GM21515 (cell line): ENCODE data around the gene U2AF2.
"Not testable (repeated sequence)": the region's sequence is repeated elsewhere in the genome, so short reads cannot be mapped to it uniquely, and the experiment has no call there.

Experiments used
- ATAC-seq: cut with Tn5 transposase; IDR thresholded peaks from one replicate; pipeline ENCODE4 v1.9.1; 2021; ENCODE audit not compliant: unreplicated experiment

Gene U2AF2

DNA sequence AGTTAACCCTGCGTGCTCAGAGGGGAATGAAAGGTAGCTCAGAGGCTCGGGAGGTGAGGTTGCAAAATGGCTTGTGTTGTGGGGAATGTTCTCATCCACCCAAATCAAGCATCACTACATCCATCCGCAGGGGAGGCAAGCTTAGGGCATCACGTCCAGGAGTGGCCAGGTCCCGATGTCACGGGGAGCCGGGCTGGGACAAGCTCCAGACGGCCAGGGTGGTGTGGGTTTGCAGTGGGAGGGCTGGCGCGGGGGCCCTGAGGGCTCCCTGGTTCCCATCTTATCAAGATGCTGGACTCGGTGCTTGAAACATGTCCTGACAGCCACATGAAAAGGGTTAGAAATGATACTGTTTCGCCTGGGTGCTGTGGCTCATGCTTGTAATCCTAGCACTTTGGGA is 46.0 kb downstream of the U2AF2 start:
- no peak for ATAC-seq

DNA sequence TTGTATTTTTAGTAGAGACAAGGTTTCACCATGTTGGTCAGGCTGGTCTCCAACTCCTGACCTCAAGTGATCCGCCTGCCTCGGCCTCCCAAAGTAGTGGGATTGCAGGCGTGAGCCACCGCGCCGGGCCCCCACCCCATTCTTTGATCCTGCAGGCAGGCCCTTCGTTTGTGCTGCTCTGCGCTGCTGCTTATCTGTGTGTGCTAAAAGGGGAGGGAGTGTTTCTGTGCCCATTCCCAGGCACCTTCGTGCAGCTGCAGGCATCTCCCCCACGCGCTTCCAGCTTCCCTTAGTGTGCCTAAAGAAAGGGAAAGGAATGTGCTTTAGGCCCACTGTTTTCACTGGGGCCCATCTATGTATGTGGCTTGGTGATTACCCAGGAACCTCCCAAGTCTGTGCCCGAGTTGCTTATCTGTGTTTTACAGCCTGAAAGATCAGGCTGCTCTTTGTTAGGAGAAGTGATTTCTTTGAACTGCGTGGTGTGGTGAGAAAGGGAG is 47.3 kb downstream of the U2AF2 start:
- no peak for ATAC-seq

DNA sequence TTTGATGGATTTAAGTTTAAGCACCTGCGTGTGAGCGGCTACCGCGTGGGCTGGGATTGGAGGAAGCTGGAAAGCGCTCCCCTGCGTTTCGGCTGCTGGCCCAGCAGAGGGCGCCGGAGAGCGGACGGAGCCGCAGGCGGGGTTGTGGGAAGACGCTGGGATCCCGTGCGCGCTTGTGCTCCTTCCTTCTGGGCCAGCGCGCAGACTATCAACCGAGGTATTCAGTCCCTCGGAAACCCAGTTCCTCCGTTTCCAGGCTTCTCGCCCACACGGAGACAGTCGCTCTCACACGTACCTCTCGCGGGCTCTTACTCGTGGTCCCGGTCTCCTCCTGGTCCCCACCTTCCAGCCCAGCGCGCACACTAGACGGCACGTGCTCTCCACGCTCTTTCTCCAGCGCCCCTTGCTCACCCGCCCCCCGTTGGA is 49.0 kb downstream of the U2AF2 start:
- ATAC-seq: no peak

DNA sequence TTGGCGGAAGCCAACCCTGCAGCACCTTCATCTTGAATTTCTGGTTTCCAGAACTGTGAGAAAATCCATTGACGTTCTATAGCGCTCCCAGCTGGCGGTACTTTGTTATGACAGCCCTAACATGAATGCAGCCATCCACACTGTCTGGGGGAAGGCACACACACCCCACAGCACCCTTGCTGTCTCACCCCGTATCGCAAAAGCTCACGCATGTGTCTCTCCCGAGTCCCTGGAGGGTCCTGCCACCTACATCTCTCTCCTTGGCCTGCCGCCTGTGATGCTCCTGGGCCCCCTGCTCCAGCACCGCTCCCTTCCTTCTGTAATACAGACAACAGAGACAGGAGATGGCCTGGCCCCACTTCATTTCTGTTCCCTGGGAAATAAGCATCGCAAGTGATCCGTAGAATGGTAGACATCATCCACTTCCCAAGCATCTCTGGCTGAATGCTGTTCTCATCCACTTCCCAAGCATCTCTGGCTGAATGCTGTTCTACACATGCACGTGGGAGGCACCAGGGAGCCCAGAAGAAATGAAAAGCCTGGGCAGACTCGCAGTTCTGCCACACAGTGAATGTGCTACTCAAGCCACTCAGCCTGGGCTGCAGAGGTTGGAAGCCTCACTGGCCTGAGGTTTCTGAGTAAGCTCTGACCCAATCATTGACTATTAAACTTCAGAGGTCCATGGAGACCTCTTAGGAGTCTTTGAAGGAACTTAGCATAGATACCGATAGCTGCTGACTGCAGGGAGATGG is 49.8 kb downstream of the U2AF2 start:
- no peak for ATAC-seq

DNA sequence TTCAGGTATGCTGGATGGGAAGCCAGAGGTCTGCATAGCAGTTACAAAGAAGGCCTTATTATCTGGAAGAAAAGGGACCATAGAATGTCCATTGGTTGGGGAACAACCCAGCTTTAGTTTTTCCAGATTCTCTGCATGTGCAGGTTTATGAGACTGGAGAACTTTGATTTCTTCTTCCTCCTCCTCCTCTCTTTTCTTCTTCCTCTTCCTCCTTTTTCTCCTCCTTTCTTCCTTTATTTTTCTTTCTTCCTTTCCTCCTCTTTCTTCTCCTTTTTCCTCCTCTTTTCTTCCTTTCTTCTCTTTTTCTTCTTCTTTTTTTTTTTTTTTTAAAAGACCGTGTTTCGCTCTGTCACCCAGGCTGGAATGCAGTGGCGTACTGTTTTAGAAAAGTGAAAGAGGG is 51.1 kb downstream of the U2AF2 start:
- ATAC-seq: no peak

DNA sequence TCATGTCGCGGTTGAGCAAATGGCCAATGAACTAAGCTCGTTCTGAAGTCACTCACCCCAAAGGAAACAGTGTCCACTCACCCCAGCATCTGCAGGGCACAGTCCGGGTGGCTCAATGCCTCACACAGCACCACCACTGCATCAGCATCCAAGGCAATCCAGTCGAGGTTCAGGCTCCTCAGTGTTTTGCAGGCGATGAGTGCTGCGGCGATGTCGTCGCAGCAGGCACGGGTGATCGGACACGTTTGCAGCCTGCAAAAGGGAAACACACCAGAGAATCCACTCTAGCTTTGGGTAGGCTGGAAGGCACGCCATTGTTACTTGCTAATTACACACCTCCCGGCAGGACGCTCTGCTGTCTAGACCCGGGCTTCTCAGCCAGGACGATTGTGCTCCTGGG is 56.9 kb downstream of the U2AF2 start:
- no peak for ATAC-seq

DNA sequence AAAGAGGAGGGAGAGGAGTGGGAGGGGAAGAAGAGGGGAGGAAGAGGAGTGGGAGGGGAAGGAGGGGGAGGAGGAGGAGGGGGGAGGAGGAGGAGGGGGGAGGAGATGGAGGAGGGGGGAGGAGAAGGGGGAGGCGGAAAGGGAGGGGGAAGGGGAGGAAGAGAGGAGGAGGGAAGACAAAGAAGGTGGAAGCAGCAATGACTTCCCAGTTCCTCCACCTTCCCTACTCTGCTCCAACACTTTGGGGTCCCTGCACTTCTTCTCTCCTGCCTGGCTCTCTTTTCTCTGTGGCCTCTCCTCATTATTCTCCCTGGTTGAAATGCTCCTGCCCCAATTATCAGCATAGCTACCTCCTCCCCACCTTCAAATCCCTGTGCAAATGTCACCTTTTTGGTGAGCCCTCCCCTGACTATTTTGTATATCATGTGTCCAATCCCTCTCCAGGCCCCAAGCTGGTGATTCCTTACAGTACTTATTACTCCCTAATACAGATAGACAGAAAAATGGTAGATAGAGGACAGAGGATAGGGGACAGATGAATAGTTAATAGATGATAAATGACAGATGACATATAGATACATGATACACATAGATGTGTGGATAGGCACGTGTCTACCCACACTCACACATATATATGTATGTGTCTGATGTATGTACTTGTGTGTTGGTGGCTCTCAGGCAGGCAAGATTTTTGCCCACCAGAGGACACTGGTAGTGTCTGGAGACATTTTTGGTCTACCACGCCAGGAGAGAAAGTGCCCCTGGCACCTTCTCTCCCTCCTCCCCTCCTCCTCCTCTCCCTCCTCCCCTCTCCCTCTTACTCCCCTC is 58.2 kb downstream of the U2AF2 start:
- ATAC-seq: no peak

DNA sequence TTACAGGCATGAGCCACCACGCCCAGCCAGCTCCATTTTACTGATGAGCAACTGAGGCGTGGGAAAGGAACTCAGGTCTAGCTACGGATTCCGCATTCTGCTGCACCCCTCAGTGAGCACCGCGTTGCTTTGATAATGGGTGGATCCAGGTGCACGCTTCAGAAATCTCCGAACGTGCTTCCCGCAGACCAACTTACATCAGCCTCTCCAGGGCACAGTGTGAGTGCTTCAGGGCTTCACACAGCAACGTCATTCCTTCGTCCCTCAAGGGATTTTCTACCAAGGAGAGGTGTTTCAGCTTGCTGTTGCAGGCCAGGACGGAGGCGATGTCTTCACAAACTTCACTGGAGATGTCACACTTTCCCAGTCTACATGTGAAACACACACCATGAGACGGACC is 61.7 kb downstream of the U2AF2 start:
- ATAC-seq: no peak

DNA sequence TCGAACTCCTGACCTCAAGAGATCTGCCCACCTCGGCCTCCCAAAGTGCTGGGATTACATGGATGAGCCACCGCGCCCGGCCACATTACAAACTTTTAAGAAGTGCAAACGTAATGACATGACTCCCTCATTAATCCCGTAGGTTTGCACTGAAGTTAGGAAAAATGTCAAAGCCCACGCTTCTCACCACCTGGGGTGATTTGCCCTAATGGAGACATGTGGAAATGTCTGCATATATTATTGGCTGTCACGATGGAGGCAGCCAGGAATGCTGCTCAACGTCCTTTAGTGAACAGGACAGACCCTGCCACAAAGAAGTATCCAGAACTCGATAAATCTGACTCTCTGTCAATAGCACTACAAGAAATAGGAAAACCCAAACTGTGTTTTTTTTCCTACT is 62.4 kb downstream of the U2AF2 start:
- ATAC-seq: no peak

DNA sequence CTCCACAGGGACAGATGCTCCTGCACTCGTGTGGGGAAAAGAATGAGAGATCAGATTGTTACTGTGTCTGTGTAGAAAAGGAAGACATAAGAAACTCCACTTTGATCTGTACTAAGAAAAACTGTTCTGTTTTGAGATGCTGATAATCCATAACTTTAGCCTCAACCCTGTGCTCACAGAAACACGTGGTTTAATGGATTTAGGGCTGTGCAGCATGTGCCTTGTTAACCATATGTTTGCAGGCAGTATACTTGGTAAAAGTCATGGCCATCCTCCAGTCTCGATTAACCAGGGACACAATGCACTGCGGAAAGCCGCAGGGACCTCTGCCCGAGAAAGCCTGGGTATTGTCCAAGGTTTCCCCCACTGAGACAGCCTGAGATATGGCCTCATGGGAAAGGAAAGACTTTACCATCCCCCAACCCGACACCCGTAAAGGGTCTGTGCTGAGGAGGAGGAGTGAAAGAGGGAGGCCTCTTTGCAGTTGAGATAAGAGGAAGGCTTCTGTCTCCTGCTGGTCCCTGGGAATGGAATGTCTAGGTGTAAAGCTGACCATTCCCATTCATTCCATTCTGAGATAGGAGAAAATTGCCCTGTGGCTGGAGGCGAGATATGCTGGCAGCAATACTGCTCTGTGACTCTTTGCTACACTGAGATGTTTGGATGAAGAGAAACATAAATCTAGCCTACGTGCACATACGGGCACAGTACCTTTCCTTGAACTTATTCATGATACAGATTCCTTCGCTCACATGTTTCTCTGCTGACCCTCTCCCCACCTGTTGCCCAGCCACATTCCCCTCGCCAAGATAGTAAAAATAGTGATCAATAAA is 63.3 kb downstream of the U2AF2 start:
- ATAC-seq: not testable (repeated sequence)

DNA sequence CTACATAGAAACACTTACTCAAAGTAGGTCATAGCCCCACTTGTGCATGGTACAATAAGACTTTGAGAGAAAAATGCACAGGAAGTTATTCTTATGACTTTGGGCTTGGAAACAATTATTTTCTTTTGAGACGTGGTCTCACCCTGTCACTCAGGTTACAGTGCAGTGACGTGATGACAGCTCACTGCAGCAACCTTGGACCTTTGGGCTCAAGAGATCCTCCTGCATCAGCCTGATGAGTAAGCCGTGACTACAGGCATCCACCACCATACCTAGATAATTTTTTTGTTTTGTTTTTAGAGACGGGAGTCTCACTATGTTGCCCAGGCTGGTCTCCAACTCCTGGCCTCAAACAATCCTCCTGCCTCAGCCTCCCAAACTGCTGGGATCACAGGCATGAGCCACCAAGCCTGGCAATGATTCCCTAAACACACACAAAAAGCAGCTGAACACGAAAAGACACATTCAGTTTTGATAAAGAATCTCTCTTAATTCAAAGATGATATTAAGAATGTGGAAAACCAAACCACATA is 65.4 kb downstream of the U2AF2 start:
- no peak for ATAC-seq

DNA sequence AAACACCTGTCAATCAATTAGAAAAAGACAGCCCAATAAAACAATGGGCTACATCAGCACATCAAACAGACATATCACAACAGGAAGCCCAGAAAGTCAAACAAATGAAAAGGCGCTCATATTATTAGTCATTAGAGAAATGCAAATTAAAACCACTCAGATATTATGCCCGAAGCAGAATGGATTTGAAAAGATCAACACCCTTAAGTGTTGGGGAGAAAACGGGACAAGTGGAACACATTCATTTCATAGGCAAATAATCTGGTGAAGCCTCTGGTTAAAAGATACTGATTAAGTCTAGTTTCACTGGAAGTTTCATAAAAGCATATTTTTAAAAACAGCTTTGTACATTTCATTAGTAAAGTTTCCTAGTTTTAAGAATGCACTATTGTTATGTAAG is 66.0 kb downstream of the U2AF2 start:
- no peak for ATAC-seq

DNA sequence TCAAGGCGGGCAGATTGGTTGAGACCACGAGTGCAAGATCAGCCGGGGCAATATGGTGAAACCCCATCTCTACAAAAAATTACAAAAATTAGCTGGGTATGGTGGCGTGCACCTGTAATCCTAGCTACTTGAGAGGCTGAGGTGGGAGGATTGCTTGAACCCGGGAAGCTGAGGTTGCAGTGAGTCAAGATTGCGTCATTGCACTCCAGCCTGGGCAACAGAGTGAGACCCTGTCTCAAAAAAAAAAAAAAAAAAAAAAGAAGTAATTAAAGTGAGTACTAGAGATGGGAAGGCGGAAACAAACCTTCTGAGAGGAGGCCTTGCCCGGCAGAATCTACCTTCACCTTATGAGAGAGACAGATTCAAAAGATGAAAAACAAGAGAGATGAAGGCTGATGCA is 68.7 kb downstream of the U2AF2 start:
- no peak for ATAC-seq
